Heart left ventricle (tissue), 16 donors: Measurements from ENCODE around the gene HSFX4. TPM values are rescaled to one million over a fixed set of nuclear protein-coding genes. Genes with fewer than 3 reads are reported as not detected.
A peak's percentile ranks its signal among the peaks of the same experiment; 100 is the strongest.
"Not testable (repeated sequence)": the region's sequence is repeated elsewhere in the genome, so short reads cannot be mapped to it uniquely, and the experiment has no call there.

Experiments used
- ATAC-seq, 4 donors: fragments of 200-7000 bp; cut with Tn5 transposase; one replicate each; pipeline ENCODE4 v1.9.1; 2020 to 2022; ENCODE audit warnings: moderate library complexity in 4 of 4, mild to moderate bottlenecking in 3 of 4, moderate number of reproducible peaks in 1 of 4
- DNase-seq, 5 donors: peaks; one replicate each; pipeline ENCODE4 v3.0.0-alpha.2; 2020
- H3K27ac ChIP-seq, 12 donors: fragments of 200-600 bp; sonication (generic) in 4 of 12; one replicate each; pipeline versions ENCODE4 v1.5.0 to v1.8.0; 2016 to 2022; ENCODE audit warnings: mild to moderate bottlenecking in 2 of 12
- H3K27me3 ChIP-seq, 9 donors: fragments of 200-600 bp; sonication (generic) in 2 of 9; one replicate each; pipeline versions ENCODE4 v1.5.1 to v1.8.0; 2016 to 2022; ENCODE audit warnings: mild to moderate bottlenecking in 3 of 9
- H3K36me3 ChIP-seq, 9 donors: fragments of 200-600 bp; sonication (generic) in 2 of 9; one replicate each; pipeline versions ENCODE4 v1.5.0 to v1.8.0; 2018 to 2022; ENCODE audit warnings: mild to moderate bottlenecking in 2 of 9
- H3K4me1 ChIP-seq, 12 donors: fragments of 200-600 bp; sonication (generic) in 4 of 12; one replicate each; pipeline versions ENCODE4 v1.5.0 to v1.8.0; 2016 to 2022; ENCODE audit warnings: mild to moderate bottlenecking in 3 of 12
- H3K4me3 ChIP-seq, 12 donors: fragments of 200-600 bp; sonication (generic) in 4 of 12; one replicate each; pipeline versions ENCODE4 v1.5.0 to v1.8.0; 2017 to 2022; ENCODE audit warnings: mild to moderate bottlenecking in 9 of 12, moderate library complexity in 4 of 12
- H3K9me3 ChIP-seq, 12 donors: fragments of 200-600 bp; sonication (generic) in 4 of 12; one replicate each; pipeline versions ENCODE4 v1.5.0 to v1.8.0; 2016 to 2022; ENCODE audit warnings: mild to moderate bottlenecking in 1 of 12
- WGBS, 4 donors: extraction: QIAGEN DNeasy Blood & Tissue Kit in 2 of 4; methylation state at CpG; one replicate each; pipeline versions ENCODE4 v1.1.5 to v1.1.7; 2013 to 2018; 5-methylcytosine and 5-hydroxymethylcytosine counted together
- intact Hi-C, 10 donors: fragments of 100-400 bp; cut with DNase I; formaldehyde crosslinking; loops; one replicate each; pipeline versions ENCODE4 v1.11.1 to v1.14.2; 2022
- polyA plus RNA-seq, 2 donors: library from polyadenylated mRNA; stranded (reverse); fragments of 200-250 nt; gene quantifications; one replicate each; pipeline ENCODE4 v1.2.3, GENCODE V29; 2013
- total RNA-seq, 9 donors: library from RNA; depleted of rRNA in 2 of 9; stranded (reverse); fragments of >200 nt in 2 of 9; fragmentation: NEBNext Ultra II Directional in 3 of 9; extraction: Animal tissue kit (Norgen Biotek cat#: 25700) in 3 of 9; gene quantifications; one replicate each; pipeline versions ENCODE4 v1.1.0 to v1.2.4, GENCODE V29; 2016 to 2023
- donor health status: ischemic (EF 13 %, LVEDD 7.1; RV severe dilation, severe dysfunction).
- donor health status: healthy with polysubstance abuse.
- donor health status: DM: no; HTN: yes; CAD: no.
- donor health status: DM: no; HTN: no; CAD: no.
- donor health status: ischemic (EF 25% LVEDD 6.9; RV normal size, moderate dysfunction).
- donor health status: ischemic (EF 25% LVEDD 5.7; RV mildly dilated, moderate dysfunction).
- donor health status: healthy.
- donor health status: DM: yes; HTN: yes; CAD: no.
- donor health status: ischemic (EF 35%, LVEDD 5.7; RV mildly dilated, moderate dysfunction).
- donor health status: nonischemic (EF 11% LVEDD 7.7; RV severe dilation, severe dysfunction).
- donor health status: DM: yes; HTN: yes; CAD: no.
- donor health status: PGD.
- donor health status: ischemic (EF 29% LVEDD 5.4; RV normal size, mild dysfunction).
- donor health status: nonischemic (EF 23%, LVEDD 6.1; RV moderate dilation, normal function).

Gene HSFX4
- total and polyA plus RNA-seq, 11 donors, result 0.07 to 0.40 (median 0.37) TPM; not detected in 8

DNA sequence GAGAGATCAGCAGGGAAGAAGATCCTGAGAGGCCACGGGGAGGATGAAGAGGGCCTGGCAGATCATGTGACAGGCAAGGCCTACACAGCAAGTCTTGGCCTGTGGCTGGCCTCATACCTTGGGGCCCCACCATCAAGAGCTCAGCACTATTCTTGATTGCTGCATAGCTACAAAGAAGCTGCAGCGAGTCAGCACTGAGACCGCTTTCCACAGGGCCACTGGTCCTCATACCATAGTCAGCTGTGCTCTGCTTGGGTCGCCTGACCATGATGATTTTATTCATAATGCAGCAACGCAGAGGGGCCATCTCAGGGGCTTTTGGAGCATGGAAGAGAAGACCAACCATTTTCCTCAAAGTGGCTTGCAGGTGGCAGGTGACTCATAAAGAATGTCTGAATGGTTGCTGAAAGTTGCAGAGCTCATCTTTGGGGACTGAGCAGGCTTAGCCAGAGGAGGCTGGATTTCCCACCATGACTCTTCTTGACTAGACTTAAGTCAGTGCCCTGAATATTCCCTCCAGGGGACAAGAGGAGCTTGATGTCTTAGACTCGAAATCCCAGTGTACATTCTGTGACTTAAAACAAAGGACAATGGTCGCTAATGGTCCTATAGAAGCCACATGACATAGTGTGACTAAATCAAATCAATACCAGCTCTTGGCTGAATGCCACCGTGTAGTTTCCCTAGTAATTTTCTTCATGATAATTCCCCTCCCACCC, 2.0 kb upstream of the HSFX4 start:
- intact Hi-C loops, ATAC-seq, H3K27me3 ChIP-seq, H3K4me1 ChIP-seq, H3K36me3 ChIP-seq, DNase-seq, H3K9me3 ChIP-seq, H3K27ac ChIP-seq, H3K4me3 ChIP-seq: not testable (repeated sequence)
- WGBS, 4 donors, result 83 to 89% methylated on average over 1 of the region's 8 CpGs; no CpG with 5 or more reads in 2 of the 4 donors

DNA sequence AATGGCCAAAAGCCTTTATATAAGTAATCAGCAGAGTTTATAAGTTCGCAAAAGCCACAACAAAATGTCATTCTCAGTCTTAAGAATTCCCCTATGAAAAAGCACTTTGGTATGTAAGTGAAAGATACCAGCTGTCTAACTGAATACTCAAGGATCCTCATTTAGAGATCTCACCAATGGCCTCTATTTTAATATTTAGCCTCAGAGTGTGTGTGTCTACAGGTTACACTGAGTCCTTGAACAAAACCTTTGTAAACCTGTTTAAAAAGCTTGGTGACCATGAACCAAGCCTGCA, 1.5 kb upstream of the HSFX4 start:
- H3K9me3 ChIP-seq, ATAC-seq, H3K4me1 ChIP-seq, DNase-seq, H3K4me3 ChIP-seq, intact Hi-C loops, H3K27ac ChIP-seq, H3K27me3 ChIP-seq, H3K36me3 ChIP-seq: not testable (repeated sequence)
- WGBS, 4 donors, result no CpG with 5 or more reads among the region's 1 CpG

DNA sequence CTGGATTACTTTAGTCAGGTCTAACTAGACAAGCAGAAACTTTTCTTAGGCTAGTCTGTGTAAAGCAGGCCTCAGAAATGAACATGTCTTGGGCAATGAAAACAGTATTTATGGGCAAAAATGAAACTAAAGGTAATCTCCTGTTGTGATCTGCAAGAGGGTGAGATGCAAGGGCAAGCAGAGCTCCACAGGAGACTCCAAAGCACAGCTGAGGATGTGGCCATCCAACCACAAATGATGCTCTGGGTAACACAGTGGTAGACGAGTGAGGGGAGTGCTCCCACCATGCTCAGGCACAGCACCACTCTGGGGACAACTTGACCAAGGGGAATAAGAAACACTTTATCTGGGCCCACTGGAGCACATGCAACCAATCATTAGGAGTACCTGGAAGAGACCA, 738 bp upstream of the HSFX4 start:
- H3K27me3 ChIP-seq, H3K4me1 ChIP-seq, H3K9me3 ChIP-seq, intact Hi-C loops, H3K36me3 ChIP-seq, DNase-seq, ATAC-seq, H3K27ac ChIP-seq, H3K4me3 ChIP-seq: not testable (repeated sequence)
- 94 to 100% methylated on average over 1 of the region's 1 CpG; no CpG with 5 or more reads in 2 of the 4 donors for WGBS, 4 donors

DNA sequence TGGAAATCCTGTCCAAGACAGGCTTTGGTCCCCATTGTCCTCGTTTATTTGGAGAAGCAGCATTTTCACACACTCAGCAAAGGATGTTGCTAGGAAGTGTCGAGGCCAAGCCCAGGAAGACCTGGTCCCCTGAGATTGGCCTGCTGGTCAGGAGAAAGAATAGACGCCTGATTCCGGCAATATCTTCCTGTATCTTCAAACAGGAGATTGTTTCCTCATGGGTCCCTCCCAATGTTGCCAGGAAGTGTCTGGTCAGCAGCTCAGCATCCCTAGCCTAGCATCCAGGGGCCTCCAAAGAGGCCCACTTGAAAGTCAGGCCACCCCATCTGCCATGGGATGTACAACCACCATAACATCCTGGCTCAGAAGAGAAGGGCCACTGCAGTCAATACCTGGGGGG, 2.0 kb downstream of the HSFX4 start:
- H3K36me3 ChIP-seq, H3K9me3 ChIP-seq, intact Hi-C loops, DNase-seq, H3K4me3 ChIP-seq, H3K27me3 ChIP-seq, H3K27ac ChIP-seq, H3K4me1 ChIP-seq: not testable (repeated sequence)
- ATAC-seq, result peak in 1 of 4 donors; percentile 54
- 29 to 57% (median 51%) methylated on average over 1 to 2 of the region's 4 CpGs for WGBS, 4 donors

DNA sequence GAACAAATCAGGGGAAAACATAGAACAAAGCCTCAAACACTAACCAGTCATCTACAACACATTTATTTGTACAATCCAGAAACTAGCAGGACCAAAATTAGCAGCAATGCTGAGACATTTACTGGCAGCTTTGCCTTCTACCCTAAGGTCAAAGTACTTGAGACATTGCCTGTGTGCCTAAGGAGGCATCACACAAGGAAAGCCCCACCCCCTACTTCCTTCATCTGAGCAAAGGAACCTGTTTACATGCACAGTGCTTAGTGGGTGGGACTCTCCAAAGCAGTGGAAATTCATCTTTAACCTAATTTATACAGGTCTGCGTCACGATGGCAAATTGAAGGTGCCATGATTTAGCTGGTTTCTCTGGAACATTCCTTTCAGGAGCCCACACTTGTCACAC, 2.8 kb downstream of the HSFX4 start:
- 30 to 94% (median 90%) methylated on average over 2 of the region's 2 CpGs for WGBS, 4 donors
- DNase-seq, H3K4me1 ChIP-seq, H3K9me3 ChIP-seq, ATAC-seq, intact Hi-C loops, H3K4me3 ChIP-seq, H3K27me3 ChIP-seq, H3K27ac ChIP-seq, H3K36me3 ChIP-seq: not testable (repeated sequence)

DNA sequence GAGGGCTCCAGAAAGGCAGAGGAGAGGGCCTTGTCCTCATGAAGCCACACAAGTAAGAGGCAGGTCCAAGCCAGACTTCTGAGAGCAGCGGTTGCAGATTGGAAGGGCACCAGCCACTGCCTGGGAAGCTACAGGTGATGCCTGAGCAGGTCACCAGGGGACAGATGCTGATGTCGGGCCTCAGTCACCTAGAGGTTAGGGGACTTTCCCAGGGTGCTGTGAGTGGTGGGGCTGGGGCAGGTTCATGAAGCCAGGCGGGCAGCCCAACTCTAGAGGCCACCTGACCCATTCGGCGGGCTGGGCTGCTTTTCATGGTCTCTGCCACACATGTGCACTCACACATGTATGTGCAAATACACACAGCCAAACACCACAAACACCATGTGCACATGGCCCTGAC, 3.6 kb downstream of the HSFX4 start:
- H3K27ac ChIP-seq, DNase-seq, H3K27me3 ChIP-seq, H3K9me3 ChIP-seq, H3K4me1 ChIP-seq, H3K4me3 ChIP-seq, ATAC-seq, H3K36me3 ChIP-seq, intact Hi-C loops: not testable (repeated sequence)
- WGBS, 4 donors, result 82 to 100% (median 95%) methylated on average over 1 of the region's 5 CpGs; no CpG with 5 or more reads in 1 of the 4 donors

DNA sequence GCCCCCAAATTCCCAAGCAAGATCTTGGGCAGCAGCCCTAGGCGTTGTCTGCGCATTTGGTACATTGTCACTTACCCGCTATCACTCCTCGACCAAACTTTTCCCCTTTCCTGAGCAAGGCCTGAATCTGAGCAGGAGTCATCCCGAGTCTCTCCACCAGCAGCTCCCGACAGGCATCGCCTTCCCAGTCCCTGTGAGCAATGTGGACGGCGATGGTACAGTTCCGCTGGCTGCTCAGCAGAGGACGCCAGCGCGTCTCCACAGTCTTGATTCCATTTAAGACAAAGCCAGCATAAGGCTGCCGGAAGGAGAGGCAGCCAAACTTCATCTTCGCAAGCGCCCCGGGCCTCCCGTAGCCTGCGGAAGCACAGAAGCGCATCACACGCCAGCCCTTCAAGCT, 4.2 kb downstream of the HSFX4 start:
- H3K4me1 ChIP-seq, ATAC-seq, H3K27me3 ChIP-seq, H3K9me3 ChIP-seq, H3K27ac ChIP-seq, H3K36me3 ChIP-seq, DNase-seq, intact Hi-C loops, H3K4me3 ChIP-seq: not testable (repeated sequence)
- 70 to 90% (median 79%) methylated on average over 8 to 17 of the region's 21 CpGs for WGBS, 4 donors

DNA sequence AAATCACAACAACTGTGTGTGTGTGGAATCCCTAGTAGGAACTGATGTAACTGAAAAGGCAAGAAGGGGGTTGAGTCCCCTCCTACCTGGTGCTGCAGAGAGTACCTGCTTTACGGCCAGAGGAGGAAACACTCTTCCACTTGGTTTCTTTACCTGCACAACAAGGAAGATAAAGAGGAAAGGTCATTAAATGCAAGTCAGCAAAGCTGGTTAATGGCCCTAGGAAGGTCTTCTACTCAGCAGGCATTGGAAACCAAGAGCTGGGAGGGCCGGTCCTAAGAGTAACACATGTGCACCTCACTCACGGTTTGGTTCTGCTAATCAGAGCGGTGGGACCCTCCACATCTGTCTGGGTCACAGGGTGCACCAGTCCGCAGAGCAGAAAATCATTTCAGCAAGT, 8.0 kb downstream of the HSFX4 start:
- H3K36me3 ChIP-seq, H3K27me3 ChIP-seq, ATAC-seq, intact Hi-C loops, DNase-seq, H3K9me3 ChIP-seq, H3K4me1 ChIP-seq: not testable (repeated sequence)
- Histone ChIP-seq H3K27ac (peak overlapping the region in 6 of 12 donors; percentile 71 to 100 (median 88)), H3K4me3 (peak overlapping the region in 11 of 12 donors; percentile 45 to 94 (median 74))
- WGBS, 4 donors, result 42 to 77% (median 55%) methylated on average over 1 to 5 of the region's 5 CpGs
